ENCODE measurements around the gene GSG1L.

GSG1L gene

DNA sequence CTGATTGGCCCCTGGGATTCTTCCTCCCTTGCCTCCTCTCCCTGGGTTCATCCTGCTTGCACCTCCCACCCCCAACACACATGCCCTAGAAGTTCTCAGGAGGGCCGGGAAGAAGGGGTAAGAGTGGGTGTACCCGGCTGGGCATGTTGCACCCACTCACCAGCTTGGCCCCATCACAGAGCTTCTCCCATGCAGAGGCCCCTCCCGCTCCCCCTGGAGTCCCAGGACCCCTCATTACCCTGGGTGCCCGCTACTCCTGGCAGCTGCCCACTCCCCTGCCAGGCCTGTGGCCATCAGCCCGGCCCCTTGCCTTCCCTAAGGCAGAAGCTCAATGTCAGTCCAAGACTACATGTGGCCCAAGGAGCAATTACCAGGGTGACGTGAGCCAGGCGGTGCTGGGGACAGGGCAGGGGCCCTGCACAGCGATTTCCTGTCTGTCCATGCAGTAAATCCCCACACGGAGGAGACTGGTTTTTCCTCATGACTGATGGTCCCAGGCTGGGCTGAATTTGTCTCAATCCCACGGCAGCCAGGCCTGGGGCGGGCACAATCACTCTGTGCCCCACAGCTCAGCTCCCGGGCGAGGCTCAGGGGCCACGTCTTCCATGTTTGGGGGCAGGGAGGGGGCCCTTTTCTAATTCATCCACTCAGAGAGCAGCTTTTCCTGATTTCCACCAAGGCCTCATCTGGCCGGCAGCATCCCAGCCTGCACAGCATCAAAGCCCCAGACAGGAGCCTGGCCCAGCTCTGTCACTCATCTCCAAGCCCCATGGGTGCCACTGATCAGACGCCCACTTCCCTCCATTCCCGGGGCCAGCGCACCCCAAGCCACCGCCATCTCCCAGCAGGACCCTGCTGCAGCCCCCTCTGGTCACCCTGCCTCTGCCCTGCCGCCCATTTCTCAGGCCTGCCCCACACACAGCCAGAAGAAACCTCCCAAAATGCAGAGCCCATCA lies 278.9 kb downstream of the GSG1L start:
- DNase-seq, result no peak

DNA sequence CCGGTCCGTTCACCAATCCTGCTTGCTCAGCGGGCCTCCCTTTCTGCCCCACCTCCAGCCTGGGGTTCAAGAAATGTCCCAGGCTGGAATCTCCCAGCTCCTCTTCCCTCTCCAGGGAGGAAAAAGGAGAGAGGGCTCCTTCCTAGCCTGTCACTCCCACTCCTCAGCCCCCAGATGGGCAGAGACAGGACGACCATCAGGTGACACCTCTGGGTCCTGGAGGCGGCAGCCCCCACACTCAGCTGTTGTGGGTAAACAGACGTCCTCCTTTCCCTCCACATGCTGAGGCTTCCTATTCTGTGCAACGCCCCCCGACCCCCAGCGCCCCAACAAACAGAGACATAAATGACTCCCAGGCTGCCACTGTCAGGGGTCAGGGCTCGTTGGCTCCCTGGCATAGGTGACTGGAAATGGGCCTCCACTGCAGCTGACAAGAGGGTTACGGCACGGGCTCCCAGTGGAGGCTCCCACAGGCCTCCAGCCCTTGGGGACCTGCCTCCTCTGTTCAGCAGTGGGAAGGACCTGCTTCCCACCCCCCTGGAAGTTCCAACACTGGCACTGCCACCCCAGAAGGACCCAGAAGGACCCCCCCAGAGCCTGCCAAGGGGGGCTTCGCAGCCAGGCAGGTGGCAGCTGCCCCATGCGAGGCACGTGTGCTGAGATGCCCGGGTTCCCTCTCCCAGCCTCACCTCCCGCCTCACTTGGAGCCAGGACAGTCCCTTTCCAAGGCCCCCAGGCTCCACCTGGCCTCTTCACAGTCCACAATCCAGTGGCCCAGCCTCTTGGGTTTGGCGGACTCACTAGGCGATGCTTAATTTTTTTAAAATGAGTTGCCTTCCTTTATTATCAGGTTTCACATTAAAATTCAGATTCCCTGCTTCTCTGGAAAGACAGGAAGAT lies 281.3 kb downstream of the GSG1L start:
- DNase-seq, result no peak

DNA sequence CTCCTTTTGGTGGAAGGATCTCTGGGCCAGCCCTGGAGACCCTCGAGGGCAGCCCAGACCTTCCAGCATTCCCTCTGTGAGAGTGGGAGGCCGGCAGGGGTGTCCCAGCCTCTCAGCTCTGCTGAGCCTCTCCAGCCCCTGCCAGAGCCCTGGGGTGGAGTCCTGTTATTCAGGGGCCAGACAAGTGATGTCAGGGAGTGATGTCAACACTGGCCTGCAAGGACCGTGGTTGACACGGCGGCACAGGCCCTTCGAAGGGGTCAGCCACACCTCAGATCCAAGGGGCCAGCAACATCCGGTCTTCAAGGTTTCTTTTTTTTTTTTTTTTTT lies 282.4 kb downstream of the GSG1L start:
- no peak for DNase-seq

DNA sequence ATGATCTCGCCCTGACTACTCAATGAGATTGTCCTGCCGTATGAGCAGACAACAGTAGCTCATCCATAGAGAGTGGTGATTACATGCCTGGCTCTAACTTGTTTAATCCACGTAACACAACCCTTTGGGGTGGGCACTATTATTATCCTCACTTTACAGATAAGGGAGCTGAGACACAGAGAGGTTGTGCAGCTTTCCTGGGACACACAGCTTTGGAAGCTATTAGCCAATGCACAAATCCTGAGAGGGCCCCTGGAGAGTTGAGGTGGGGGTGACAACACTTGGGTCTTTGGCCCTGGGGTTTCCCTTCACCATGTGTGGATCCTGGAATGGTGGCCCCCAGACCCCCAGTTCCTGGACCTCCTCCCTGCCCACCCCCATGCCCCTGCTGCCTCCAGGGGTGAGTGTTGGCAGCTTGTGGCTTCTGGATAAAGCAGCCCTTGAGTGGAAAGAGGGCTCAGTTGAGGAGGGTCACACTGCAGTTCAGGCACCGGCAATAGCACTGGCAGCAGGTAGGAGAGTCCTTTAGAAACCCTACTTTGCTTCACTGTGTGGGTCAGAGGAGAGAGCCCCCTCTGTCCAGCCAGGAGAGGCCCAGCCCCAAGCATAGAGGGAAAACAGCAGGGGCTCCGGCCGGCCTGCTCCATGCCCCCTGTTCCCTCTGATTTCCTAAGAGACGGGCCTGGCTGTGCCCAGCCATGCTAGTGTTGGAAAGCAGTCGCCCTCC lies 282.9 kb downstream of the GSG1L start:
- no peak for DNase-seq

DNA sequence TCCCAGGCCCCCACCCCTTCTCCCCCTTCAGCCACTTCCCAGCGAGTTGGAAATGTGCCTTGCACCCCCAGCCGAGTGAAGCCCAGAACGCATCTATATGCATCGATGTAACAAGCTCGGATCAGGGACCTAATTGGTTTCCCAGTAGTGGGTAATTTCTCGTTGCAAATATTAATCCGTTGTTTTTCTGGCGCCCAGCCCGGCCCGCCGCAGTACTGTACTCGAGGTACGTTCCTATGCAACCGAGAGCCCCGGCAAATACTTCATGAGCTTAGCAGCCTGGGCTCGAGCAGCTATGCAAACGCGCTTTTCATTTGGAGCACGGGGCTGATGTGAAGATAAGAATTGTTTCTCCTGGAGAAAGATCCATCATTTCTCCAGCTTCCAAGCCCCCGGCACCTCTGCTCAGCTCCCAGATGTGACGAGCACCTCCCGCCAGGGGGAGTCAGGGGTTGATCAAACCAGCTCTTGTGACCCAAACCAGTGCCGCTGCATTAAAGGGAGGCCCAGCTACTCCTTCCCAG lies 283.8 kb downstream of the GSG1L start:
- DNase-seq, result peak; percentile 6

DNA sequence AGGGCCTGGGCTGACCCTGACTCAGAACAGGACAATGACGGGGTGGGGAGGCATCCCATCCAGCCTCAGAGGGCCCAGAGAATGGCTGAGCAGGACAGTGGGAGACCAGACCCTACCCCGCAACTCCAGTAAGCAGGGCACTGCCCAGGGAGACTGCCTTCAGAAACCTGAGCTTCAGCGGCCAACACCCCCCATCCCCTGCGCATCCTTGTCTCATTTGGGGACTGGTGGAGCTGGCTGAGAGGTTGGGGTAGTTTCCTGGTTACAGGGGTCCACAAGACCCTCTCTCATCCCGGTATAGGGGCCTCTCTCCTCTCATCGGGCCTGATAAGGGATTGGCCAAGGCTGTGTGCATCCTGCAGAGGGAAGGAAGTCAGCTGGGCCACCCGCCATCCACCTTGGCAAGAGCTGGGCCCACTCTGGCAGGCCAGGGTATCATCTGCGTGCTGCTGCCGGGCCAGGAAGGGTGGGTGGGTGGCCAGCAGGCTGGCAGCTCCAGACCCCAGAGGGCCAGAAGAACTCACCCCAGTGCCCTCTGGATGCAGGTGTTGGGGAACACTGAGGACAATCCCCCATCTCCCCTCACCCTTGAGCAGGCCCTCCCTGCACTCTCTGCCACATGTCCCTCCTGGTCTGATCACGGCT lies 284.5 kb downstream of the GSG1L start:
- no peak for DNase-seq

DNA sequence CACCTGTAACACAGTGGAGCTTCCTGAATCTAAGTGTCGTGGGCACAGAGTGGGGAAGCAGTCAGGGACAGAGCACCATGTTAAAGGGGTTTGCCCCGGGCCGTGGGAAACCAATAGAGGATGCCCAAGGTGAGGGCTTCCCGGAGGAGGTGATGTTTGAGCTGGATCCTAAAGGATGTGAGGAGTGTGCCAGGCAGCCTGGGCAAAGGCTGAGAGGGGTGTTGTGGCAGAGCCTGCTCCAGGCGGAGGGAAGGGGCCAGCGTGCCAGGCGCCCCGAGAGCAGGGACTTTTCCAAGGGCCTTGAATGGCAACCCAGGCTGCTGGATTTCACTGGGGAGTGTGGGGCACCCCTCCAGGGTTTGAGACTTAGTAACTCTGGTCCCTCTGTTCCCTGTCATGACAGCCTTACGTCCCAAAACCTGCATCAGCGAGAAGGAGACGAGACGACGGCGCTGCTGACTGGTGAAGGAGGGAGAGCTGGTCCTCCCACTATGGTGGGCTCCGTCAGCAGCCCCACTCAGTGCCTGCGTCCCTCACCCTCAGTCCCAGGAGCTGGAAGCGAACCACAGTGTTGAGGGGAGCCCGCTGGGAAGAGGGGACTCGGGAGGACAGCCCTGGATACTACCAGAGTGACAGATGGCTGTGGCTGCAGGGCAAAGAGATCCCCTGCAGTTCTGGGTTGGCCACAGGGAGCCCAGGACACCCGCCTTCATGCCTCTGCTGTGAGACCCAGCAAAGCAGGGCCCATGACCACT lies 285.2 kb downstream of the GSG1L start:
- no peak for DNase-seq

DNA sequence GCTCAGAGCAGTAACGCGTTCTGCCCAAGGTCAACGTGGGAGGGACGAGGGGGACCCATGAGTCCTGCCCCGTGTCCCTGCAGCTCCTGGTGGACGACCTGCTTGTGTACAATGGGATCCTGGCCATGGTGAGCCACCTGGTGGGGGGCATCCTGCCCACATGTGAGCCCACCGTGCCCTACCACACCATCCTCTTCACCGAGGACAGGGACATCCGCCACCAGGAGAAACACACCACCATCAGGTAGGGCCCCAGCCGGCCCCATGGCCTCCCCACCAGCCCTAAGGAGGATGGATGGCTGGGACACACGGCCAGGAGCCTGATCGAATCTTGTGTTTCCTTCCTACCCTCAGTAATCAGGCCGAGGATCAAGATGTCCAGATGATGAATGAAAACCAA lies 286.0 kb downstream of the GSG1L start:
- no peak for DNase-seq

DNA sequence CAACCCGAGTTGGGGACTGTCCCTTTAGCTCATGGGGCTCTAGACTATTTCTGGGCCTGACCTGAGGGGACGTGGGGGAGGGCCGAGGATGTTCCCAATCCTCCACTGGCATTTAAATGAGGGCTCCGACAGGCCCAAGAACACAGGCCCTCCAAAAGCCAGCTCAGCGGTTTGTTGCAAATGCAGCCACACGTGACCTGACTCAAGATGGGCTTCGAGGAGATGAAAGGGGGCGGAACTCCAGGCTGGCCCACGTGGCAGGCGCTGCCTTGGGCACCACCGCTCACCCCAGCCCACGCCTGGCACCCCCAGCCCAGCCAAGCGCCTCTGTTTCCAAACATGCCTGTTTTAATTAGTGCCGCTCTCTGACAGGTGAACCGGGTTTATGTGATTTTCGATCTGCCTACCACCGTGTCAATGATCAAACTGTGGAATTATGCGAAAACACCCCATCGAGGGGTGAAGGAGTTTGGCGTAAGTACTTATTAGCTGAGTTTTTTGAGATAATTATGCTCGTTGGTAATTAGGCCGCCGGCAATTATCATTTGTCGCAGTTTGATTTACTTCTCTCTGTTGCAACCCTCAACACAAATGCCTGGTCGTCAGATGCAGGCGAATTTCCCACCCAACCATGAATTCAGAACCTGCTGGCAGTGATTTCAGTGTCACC lies 286.8 kb downstream of the GSG1L start:
- no peak for DNase-seq

DNA sequence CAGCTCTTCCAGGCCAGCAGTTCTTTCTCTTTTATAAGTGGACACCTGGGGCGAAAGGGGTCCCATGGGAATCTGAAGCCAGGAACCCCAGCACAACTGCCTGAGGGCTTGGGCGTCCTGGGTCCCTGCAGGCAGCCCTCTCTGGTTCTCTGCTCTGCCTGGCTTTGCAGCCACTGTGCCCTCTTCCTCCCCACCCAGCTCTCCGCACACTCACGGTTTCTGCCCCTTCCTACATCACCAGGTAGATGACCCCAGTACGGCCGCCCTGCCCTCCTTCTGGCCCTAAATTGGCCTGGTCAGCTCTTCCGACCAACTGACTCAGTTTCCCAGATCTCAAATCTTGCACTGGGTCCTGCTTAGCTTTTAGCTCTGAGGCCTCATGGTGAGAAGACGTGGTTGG lies 288.3 kb downstream of the GSG1L start:
- DNase-seq, result no peak

DNA sequence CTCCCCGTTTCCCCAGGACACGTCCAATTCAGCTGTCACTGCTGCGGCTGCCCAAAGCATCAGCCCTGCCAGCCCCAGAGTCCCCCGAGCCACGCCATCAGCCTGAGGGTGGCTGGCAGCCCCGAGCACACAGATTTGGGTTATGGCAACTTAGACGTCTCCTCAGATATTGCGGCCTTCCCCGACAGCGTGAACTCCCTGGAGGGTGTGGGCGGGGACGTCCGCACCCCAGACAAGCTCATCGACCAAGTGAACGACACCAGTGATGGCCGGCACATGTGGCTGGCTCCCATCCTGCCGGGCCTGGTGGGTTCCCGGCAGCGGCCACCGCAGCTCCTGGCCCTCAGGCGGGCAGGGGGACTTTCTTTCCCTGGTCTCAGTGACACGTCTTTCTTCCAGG lies 288.7 kb downstream of the GSG1L start:
- DNase-seq, result no peak

DNA sequence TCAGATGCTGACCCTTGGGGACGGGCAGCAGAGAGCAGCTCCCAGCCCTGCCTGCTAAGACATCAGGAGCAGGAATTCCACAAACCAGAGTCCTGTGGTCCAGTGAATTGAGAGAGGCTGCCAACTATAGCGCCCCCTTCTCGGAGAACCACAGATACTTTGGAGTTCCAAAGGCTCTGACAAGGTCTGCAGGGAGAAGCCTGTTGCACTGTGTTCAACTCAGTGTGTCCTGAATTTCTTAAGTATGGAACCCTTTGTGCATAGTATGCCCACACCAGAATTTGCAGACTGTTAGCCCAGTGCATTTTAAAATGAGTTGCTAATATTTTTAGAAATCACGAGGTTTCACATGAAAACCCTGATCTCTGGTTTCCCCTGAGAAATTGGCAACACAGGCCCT lies 290.2 kb downstream of the GSG1L start:
- DNase-seq, result no peak

DNA sequence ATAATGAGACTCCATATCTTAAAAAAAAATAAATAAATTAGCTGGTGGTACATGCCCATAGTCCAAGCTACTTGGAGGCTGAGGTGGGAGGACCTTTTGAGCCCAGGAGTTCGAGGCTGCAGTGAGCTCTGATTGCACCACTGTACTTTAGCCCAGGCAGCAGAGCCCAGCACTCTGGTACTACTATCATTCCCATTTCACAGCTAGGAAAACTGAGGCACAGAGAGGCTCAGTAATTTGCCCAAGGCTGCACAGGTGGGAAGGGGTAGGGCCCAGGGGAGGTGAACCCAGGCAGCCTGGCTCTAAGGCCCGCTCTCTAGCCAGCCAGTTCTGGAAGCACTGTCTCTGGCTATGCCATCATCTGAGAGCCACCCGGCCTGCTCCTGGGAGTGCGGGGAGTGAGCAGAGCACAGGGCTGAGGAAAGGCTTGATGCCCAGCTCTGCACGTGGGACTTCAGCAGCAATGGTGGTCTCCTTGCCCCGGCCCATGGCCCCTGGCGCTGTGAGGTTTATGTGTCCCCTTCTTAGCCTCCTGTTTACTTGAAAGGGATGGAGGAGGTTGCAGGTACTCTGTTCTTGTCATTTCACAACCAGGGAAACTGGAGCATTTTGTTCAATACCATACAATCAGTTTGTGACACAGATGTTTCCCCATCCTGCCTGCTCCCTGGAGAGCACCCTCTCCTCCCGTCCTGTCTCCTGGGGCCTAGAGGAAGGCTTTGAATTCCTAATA lies 291.3 kb downstream of the GSG1L start:
- DNase-seq, result no peak

DNA sequence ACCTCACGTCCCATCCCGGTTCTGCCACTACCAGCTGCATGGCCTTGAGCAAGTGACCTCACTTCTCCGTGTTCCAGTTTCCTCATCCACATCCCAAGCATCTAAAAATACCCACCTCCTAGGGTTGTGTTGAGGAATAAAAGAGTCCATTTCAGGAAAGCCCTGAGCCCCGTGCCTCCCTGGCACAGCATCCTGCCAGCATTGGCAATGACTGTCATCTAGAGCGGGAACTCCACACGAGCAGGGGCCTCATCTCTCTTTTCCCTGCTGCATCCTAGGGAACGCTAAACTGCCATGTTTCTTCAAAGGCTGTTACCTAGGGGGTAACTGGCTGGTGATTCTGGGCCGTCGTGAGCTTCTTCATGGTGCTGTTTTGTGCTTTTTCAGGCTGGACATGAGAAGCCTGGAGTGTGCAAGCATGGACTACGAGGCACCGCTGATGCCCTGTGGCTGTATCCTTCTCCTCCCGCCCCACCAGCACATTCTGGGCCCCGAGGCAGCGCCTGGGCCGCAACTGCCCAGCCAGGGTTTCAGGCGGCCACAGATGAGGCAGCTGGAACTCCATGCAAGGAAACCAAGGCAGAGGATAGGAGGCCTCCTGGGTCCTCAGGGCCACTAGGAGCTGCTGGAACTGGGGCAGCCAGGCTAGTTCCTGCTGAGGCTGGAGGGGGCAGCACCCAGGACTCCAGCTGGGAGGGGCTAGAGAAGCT lies 292.2 kb downstream of the GSG1L start:
- no peak for DNase-seq

DNA sequence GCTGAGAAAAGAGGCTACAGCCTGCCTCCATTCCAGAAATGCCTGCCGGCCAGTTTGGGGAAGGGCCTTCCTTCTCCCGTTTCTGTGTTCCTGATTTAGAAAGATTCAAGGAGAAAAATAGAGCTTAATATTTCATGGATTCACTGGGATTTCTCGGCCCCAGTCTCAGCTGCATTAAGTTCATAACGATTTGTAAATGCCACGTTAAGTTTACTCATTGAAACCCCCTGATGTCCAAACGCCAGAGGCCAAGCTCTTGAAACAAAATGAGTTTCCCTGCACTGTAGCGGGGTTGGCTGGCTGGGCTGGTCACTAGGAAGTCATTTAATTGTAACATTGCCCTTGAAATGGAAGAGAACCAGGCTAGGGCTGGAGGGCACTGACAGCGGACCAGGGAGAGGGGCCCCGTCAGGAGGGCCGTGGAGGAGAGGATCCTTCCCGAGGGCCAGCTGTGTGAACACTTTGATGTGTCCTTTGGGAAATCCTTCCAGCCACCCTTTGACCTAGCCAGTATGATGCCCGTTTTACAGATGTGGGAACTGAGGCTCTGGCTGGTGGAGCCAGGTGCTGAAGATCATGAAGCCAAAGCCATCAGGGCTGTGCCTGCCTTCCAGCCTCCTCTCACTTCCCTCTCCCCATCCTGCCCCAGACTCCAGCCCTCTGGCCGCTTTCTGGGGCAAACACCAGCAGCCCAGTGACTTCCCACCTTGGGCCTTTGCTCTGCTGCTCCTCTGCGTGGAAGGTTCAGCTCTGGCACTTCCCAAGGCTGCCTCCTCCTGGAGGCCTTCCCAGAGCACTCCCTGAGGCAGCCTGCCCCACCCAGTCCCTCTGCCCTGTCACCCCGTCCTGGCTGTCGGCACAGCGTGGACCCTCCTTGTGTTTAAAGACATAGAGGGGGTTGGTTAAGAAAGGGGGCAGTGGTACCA lies 293.0 kb downstream of the GSG1L start:
- DNase-seq, result no peak

DNA sequence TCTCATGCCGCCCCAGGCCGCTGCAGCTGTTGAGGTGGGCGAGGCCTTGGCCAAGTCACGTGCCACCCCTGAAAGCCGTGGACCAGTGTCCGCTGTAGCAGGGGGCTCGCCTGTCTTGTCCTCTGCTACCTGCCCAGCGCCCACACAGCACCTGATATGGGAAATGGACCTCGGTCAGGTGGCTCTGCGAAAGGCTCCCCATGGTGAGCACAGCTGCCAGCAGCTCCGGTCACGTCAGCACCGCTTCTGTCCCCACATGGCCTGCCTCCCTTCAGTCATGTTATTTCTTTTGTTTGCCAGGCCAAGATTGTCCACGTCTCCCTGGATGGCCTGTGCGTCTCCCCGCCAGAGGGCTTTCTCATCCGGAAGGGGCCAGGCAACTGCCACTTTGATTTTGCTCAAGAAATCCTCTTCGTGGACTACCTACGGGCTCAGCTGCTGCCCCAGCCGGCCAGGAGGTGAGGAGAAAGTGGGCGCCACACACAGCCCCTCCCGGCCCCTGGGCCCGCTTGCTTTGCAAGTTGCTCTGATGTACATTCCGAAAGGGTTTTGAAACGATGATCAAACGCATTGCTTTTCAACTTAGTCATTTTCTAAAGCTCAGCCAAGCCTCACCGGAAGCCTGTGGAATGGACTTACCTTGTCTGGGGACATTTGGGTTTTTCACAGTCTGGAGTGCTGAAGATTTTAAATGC lies 293.8 kb downstream of the GSG1L start:
- DNase-seq, result no peak

DNA sequence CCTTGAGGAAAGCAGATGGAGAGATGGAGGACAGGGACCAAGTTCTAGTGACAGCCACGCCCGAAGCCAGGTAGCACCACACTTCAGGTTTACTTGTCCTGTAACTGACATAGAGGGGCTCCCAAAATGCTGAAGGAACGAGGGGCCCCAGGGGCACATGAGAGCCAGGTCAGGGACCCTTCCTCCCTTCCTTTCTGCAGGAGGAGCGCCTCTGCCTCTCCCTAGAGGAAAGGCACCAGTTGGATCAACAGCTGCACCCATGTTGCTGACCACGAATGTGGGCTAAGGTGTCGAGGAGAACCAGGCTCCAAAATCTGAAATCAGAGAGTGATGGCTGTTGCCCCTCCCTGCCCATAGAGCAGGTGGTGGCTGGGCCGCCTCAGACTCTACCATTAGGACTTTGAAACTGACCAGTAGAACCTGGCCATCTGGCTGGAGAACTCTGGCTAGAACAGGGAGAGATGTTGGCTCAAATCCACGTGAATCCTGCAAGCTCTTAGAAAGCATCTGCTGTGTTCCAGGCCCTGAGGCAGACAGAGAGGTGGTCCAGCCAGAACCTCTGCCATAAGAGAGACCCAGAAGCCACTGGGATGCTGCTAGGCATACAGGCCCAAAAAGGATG lies 294.8 kb downstream of the GSG1L start:
- no peak for DNase-seq
